HG03045 (cell line): ENCODE measurements around the gene HOXB2.
"Not testable (repeated sequence)": the region's sequence is repeated elsewhere in the genome, so short reads cannot be mapped to it uniquely, and the experiment has no call there.

ENCODE experiments used
- ATAC-seq: cut with Tn5 transposase; IDR thresholded peaks from one replicate; pipeline ENCODE4 v1.9.1; 2021; ENCODE audit warnings: mild to moderate bottlenecking, moderate library complexity; ENCODE audit not compliant: unreplicated experiment

Gene HOXB2

GRCh38 chr17:48517478-48517877 lies 27.4 kb downstream of the HOXB2 start:
- no peak for ATAC-seq

DNA sequence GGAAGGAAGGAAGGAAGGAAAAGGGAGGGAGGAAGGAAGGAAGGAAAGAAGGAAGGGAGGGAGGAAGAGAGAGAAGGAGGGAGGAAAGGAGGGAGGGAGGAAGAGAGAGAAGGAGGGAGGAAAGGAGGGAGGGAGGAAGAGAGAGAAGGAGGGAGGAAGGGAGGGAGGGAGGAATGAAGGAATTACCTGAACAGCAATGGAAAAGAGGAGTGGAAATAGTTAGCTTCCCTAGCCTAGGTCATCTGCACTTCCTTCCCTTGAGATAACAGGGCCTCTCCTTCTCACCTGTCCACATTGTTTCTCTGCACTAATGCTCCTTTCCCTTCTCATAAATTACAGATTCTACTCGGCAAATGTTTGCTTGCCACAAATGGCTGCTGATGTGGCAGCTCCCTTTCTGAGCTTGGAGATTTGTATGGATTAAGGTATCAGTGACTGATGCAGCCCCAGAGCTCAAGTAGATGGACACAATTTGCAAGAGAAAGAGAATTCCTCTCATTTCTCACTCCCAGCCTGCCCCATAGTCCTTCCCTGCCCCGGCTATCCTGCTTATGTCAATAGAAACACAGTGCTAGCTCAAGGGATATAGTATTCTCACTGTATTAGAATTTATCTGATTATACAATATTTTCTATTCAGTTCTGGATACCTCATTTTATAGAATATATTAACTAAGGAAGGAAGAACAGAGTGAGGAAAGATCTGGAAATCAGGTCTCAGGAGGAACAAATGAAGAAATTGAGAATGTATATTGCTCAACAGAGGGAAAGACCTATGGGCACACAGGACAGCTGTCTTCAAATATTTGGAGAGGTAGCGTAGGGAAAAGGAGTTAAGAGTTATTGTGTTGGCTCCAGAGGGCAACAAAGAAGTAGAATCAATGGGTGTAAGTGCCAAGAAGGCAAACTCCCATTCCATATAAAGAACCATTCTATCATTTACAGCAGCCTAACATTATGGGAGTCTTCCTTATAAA lies 28.7 kb downstream of the HOXB2 start:
- no peak for ATAC-seq

- no peak for ATAC-seq
These were observed 30.4 kb downstream of the HOXB2 start for GRCh38 chr17:48514477-48514876.

GRCh38 chr17:48513666-48514455 lies 31.0 kb downstream of the HOXB2 start:
- ATAC-seq: no peak

- ATAC-seq: no peak
These were observed 31.8 kb downstream of the HOXB2 start for GRCh38 chr17:48513097-48513496.

DNA sequence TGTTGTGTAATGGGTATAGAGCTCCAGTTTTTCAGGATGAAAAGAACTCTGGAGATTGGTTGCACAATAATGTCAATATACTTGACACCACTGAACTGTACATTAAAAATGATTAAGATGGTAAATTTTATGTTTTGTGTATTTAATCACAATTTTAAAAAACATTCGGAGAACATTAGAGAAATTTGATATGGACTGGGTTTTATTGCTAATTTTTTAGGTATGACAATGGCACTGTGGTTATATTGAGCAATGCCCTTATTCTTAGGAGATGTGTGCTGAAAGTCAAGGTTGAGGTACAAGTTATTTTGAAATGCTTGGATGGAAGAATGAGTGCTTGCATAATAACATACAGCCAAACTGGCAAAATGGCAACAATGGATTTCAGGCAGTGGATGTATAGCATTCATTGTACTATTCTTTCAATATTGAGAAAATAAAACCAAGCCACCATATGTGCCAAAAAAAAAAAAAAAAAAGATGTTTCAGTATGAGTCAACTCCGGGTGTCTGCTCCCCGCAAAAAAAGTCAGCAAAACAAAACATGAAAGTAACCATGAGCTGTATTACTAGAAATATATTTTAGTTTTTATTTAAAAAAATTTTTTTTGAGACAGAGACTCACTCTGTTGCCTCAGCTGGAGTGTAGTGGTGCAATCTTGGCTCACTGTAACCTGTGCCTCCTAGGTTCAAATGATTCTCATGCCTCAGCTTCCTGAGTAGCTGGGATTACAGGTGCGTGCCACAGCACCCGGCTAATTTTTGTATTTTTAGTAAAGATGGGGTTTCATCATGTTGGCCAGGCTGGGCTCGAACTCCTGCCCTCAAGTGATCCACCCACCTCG lies 33.9 kb downstream of the HOXB2 start:
- ATAC-seq: no peak

- no peak for ATAC-seq
These were observed 34.5 kb downstream of the HOXB2 start for GRCh38 chr17:48510381-48510760.

- not testable (repeated sequence) for ATAC-seq
These were observed 35.2 kb downstream of the HOXB2 start for GRCh38 chr17:48509708-48510107.

DNA sequence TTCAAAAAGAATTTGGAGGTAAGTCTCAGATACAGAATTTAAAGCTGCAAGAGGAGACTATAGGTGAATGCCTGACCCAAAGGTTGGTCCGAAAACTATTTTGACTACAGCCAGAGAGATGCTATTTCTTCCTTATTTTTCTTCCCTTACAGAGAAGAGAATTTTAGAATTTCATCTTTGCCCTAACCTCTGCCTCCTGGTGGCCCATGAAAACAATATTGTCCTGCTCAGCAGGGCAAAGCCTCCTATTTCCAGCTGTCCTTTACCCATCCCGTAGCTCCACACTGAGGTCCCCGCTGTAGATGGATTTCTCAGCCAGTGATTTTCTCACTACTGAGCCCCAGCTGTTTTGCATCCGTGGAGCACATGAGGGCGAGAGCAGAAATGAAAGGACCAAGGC lies 38.7 kb downstream of the HOXB2 start:
- no peak for ATAC-seq

- peak; percentile 62 for ATAC-seq
These were observed 39.1 kb downstream of the HOXB2 start for GRCh38 chr17:48505788-48506187.

DNA sequence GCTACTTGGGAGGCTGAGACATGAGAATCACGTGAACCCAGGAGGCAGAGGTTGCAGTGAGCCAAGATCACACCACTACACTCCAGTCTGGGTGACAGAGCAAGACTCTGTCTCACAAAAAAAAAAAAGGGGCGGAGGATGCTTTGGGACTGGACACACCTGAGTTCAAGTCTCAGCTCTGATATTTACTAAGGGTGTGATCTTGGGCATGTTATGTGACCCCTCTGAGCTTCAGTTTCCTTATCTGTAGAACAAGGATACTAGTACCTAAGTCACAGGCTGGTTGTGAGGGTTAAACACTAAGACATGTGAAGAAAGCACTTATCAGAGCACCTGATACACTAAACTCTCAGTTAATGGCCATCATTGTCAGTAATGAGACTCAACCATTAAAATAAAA lies 40.0 kb downstream of the HOXB2 start:
- no peak for ATAC-seq

DNA sequence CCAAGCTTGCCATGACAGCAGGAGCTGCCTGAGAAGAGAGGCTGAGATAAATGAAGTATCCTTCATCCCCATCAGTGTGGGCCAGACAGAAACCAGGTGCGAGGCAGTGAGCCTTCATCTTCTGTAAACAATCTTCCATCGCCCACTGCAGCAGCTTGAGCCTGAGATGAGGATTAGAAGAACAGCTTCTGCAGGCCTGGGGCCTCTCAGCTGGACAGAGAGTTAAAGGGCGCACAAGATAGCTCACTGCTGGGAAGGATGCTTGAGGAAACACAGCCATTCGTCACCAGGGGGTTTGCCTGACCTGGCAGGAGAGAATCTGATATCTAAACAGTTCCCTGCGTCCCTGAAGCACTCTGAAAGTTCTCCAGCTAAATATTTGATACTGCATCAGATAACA lies 41.2 kb downstream of the HOXB2 start:
- ATAC-seq: no peak

DNA sequence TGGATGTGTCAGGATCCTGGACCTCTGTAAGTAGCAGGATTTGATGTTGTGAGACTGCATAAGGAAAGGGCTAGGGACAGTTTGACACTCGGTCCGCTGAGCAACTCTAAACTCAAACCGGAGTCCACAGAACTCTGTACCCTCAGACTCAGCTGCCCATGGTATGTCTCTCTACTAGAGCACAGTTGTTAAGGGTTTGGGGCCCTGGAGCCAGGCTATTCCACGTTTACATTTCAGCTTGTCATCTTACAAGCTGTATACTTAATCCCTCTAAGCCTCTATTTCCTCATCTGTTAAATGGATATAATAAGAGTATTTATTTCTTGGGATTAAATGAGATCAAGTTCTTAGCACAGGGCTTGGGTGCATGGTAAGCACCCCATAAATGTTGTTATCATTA lies 42.0 kb downstream of the HOXB2 start:
- ATAC-seq: no peak

DNA sequence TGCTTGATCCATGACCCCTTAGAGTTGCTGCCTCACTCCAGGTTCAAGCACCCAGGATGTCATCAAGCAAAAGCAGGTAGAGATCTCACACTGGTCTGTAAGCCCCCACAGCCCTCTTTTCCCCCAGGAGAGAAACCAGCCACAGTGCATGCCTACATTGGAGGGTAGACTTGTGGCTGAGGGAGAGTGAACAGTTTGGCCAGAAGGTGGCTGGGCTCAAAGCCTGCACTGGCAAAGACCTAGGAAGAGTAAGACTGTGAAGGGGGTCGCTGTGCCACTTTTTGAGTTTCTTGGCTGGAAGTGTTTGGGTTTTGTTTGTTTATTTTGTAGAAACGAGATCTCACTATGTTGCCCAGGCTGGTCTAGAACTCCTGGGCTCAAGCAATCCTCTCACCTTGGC lies 42.6 kb downstream of the HOXB2 start:
- ATAC-seq: no peak

- no peak for ATAC-seq
These were observed 44.2 kb downstream of the HOXB2 start for GRCh38 chr17:48500435-48501426.

- ATAC-seq: no peak
These were observed 45.0 kb downstream of the HOXB2 start for GRCh38 chr17:48499735-48500434.

GRCh38 chr17:48499248-48499647 lies 45.7 kb downstream of the HOXB2 start:
- no peak for ATAC-seq

DNA sequence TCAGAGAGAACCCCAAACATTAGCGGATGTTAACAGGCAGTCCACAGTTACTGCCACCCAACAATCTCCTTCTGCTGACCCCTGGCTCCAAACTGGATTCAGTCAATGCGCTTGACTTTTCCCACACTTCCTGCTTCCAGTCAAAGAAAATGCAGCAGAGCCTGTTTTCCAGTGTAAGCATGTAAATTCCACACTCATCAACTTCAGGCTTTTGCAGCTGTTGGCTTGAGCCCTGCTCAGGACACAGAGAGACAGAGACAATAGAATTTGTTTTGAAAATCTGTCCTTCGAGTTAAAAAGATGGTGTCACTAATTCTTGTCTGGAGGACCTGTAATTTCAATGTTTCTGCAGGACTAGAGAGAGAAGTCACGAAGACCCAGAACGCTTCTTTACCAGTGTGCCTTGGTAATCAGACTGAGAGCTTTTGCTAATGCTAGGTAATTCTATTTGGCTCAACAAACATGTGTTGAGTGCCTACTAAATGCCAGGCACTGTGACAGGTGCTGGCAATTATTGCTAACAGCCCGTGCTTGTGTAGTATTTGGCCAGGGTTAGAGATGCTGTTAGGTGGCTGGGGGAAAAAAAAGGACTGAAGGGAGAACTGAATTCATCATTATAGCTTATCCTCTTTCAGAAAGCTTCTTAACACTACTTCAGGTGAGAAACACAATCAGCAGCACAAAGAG lies 46.6 kb downstream of the HOXB2 start:
- ATAC-seq: no peak

DNA sequence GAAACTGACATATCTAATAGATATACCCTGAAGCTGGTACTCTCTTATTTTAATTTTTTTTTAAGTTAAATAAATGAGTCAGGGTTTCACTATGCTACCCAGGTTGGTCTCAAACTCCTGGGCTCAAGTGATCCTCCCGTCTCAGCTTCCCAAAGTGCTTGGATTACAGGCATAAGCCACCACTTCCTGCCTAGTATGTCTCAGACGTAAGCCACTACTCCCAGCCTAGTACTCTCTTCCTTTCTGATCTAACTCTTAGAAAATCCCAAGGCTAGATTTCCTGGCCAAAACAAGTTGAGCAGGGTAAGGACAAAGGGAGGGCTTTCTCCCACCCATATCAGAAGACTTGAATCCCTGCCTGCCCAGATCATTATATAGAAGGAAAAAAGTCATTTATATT lies 47.8 kb downstream of the HOXB2 start:
- no peak for ATAC-seq
